K562 (cell line): Measurements from ENCODE around the gene PLXNA3. TPM values are rescaled to one million over a fixed set of nuclear protein-coding genes. Genes with fewer than 3 reads are reported as not detected.

Experiments used
- CREB3 ChIP-seq: fragments of 450-650 bp; conservative IDR thresholded peaks from 2 replicates; pipeline ENCODE4 v1.6.1; 2016; ENCODE audit warnings: missing genetic modification characterization, low read depth, mild to moderate bottlenecking, missing compliant biosample characterization, moderate library complexity
- PBX2 ChIP-seq, 2 experiments: IDR thresholded peaks in 1 of 2; conservative IDR thresholded peaks in 1 of 2; 2 replicates each; pipeline ENCODE4 v1.6.1; 2016; ENCODE audit warnings: low read depth in 2 of 2, mild to moderate bottlenecking in 1 of 2, missing compliant biosample characterization in 1 of 2, missing genetic modification characterization in 1 of 2, moderate library complexity in 1 of 2
- PRDM10 ChIP-seq: fragments of 450-650 bp; IDR thresholded peaks from 2 replicates; pipeline ENCODE4 v1.6.1; 2018; ENCODE audit not compliant: partially characterized antibody
- PYGO2 ChIP-seq: fragments of 450-650 bp; IDR thresholded peaks from 2 replicates; pipeline ENCODE4 v1.6.1; 2016; ENCODE audit warnings: mild to moderate bottlenecking, missing genetic modification characterization, moderate library complexity, missing compliant biosample characterization
- ZBTB9 ChIP-seq: fragments of 450-650 bp; formaldehyde crosslinking; IDR thresholded peaks from 2 replicates; pipeline ENCODE4 v1.4.0; 2020; ENCODE audit warnings: mild to moderate bottlenecking, moderate library complexity
- ZNF444 ChIP-seq: fragments of 250-450 bp; sonication (Bioruptor Pico); IDR thresholded peaks from 2 replicates; pipeline ENCODE4 v1.4.0; 2020; ENCODE audit warnings: mild to moderate bottlenecking, moderate library complexity
- polyA plus RNA-seq, 8 experiments: library from polyadenylated mRNA; depleted of rRNA in 4 of 8; stranded (reverse) in 5 of 8; unstranded in 3 of 8; fragments of >200 nt; fragmentation: Nextera tagmentation in 2 of 8; fragmentation: Illumina TruSeq in 1 of 8; extraction: Ambion mirVana in 2 of 8; extraction: Trizol in 1 of 8; gene quantifications; 2 replicates each; pipeline versions ENCODE4 v1.2.1 to v1.2.3, GENCODE V29; 2011 to 2014; ENCODE audit warnings: inconsistent platforms in 1 of 8, missing spikeins in 1 of 8
- total RNA-seq, 7 experiments: library from RNA; depleted of rRNA in 6 of 7; stranded (reverse); fragments of >200 nt in 6 of 7; fragmentation: Illumina TruSeq in 2 of 7; extraction: Trizol in 2 of 7; gene quantifications; 2 replicates each; pipeline versions ENCODE4 v1.2.1 to v1.2.3, GENCODE V29; 2011 to 2021; ENCODE audit warnings: low replicate concordance in 1 of 7

PLXNA3 gene
- total and polyA plus RNA-seq, 9 of the 15 experiments (the other 6 are each of a cell fraction or from before 2014, with no cell fraction given) = 0.32 to 47.8 (median 7.5) TPM

GRCh38 chrX:154486396-154487207, 28.5 kb downstream of the PLXNA3 start, which contains the start of gene UBL4A (continued):
- TF ChIP-seq CREB3 (tag) (no peak), PRDM10 (peak; percentile 39), PBX2 (CRISPR knock-in tag; IDR thresholded peaks at IDR 0.05; ENCODE audit: low read depth) (no peak), PBX2 (tag; conservative IDR thresholded peaks at IDR 0.05; ENCODE audit: low read depth) (no peak), ZNF444 (no peak), ZBTB9 (0 out of 2 replicates have a peak, but pooled peaks have one; percentile 39), PYGO2 (no peak)
